Measurements from ENCODE around the gene GALK2.
"Not testable (repeated sequence)": the region's sequence is repeated elsewhere in the genome, so short reads cannot be mapped to it uniquely, and the experiment has no call there.

GALK2 gene

GRCh38 chr15:49339656-49340055 lies 169.6 kb downstream of the GALK2 start:
- no peak overlapping the region for H3K4me2 ChIP-seq (ENCODE audit: low read depth, low read length, poor library complexity, severe bottlenecking)
- H3K9me2 ChIP-seq (replicated peaks; ENCODE audit: insufficient read depth, low read length), result no peaks in the 10 kb centered on the region
- no peak overlapping the region for H3K9ac ChIP-seq (ENCODE audit: low read length)
- no peaks in the 10 kb centered on the region for H4K20me1 ChIP-seq (ENCODE audit: low read depth, low read length)
- H3K27me3 ChIP-seq (ENCODE audit: low read length), result no peaks in the 10 kb centered on the region
- TF ChIP-seq CTCF (IDR thresholded peaks at IDR 0.05; ENCODE audit: insufficient read depth, low read length, poor library complexity, severe bottlenecking) (no peak), EZH2phosphoT487 (conservative IDR thresholded peaks at IDR 0.05; ENCODE audit: low read length) (no peak)
- no peaks in the 10 kb centered on the region for H3K9me3 ChIP-seq (ENCODE audit: insufficient read depth, low read length)
- H3K36me3 ChIP-seq (ENCODE audit: low read length), result no peaks in the 10 kb centered on the region
- H3K4me3 ChIP-seq (ENCODE audit: insufficient read depth, low read length, poor library complexity, severe bottlenecking), result no peak overlapping the region
- no peaks in the 10 kb centered on the region for H3K79me2 ChIP-seq (ENCODE audit: insufficient read depth, low read length)
- no peak overlapping the region for H2AFZ ChIP-seq (ENCODE audit: low read depth, low read length, severe bottlenecking)
- no peak overlapping the region for H3K27ac ChIP-seq (ENCODE audit: low read depth, low read length)
- H3F3A ChIP-seq (ENCODE audit: insufficient read depth), result no peaks in the 10 kb centered on the region

- no peak overlapping the region for H3K9ac ChIP-seq (ENCODE audit: low read length)
- no peaks in the 10 kb centered on the region for H3K9me3 ChIP-seq (ENCODE audit: insufficient read depth, low read length)
- H3K9me2 ChIP-seq (replicated peaks; ENCODE audit: insufficient read depth, low read length), result no peaks in the 10 kb centered on the region
- no peak overlapping the region for H2AFZ ChIP-seq (ENCODE audit: low read depth, low read length, severe bottlenecking)
- H3K36me3 ChIP-seq (ENCODE audit: low read length), result no peaks in the 10 kb centered on the region
- H3K4me3 ChIP-seq (ENCODE audit: insufficient read depth, low read length, poor library complexity, severe bottlenecking), result no peak overlapping the region
- no peaks in the 10 kb centered on the region for H3K79me2 ChIP-seq (ENCODE audit: insufficient read depth, low read length)
- no peak overlapping the region for H3K4me2 ChIP-seq (ENCODE audit: low read depth, low read length, poor library complexity, severe bottlenecking)
- no peaks in the 10 kb centered on the region for H4K20me1 ChIP-seq (ENCODE audit: low read depth, low read length)
- no peaks in the 10 kb centered on the region for H3K27me3 ChIP-seq (ENCODE audit: low read length)
- no peaks in the 10 kb centered on the region for H3F3A ChIP-seq (ENCODE audit: insufficient read depth)
- no peak for TF ChIP-seq CTCF (IDR thresholded peaks at IDR 0.05; ENCODE audit: insufficient read depth, low read length, poor library complexity, severe bottlenecking)
- no peak for TF ChIP-seq EZH2phosphoT487 (conservative IDR thresholded peaks at IDR 0.05; ENCODE audit: low read length)
- no peak overlapping the region for H3K27ac ChIP-seq (ENCODE audit: low read depth, low read length)
These were observed 173.5 kb downstream of the GALK2 start for GRCh38 chr15:49343546-49343945.

GRCh38 chr15:49354439-49354838 lies 184.4 kb downstream of the GALK2 start:
- H3K9me2 ChIP-seq (replicated peaks; ENCODE audit: insufficient read depth, low read length); H3K4me3 ChIP-seq (ENCODE audit: insufficient read depth, low read length, poor library complexity, severe bottlenecking): not testable (repeated sequence)

GRCh38 chr15:49361370-49361769 lies 191.3 kb downstream of the GALK2 start:
- H3K4me2 ChIP-seq (ENCODE audit: low read depth, low read length, poor library complexity, severe bottlenecking), result no peak overlapping the region
- H3K27ac ChIP-seq (ENCODE audit: low read depth, low read length), result no peak overlapping the region
- H3K36me3 ChIP-seq (ENCODE audit: low read length), result no peaks in the 10 kb centered on the region
- H3K9me3 ChIP-seq (ENCODE audit: insufficient read depth, low read length), result no peaks in the 10 kb centered on the region
- H4K20me1 ChIP-seq (ENCODE audit: low read depth, low read length), result no peaks in the 10 kb centered on the region
- H2AFZ ChIP-seq (ENCODE audit: low read depth, low read length, severe bottlenecking), result no peak overlapping the region
- H3K9ac ChIP-seq (ENCODE audit: low read length), result no peak overlapping the region
- no peak for TF ChIP-seq EZH2phosphoT487 (conservative IDR thresholded peaks at IDR 0.05; ENCODE audit: low read length)
- no peak for TF ChIP-seq CTCF (IDR thresholded peaks at IDR 0.05; ENCODE audit: insufficient read depth, low read length, poor library complexity, severe bottlenecking)
- H3K9me2 ChIP-seq (replicated peaks; ENCODE audit: insufficient read depth, low read length), result no peaks in the 10 kb centered on the region
- no peaks in the 10 kb centered on the region for H3K27me3 ChIP-seq (ENCODE audit: low read length)
- H3K79me2 ChIP-seq (ENCODE audit: insufficient read depth, low read length), result no peaks in the 10 kb centered on the region
- H3K4me3 ChIP-seq (ENCODE audit: insufficient read depth, low read length, poor library complexity, severe bottlenecking), result no peak overlapping the region
- no peaks in the 10 kb centered on the region for H3F3A ChIP-seq (ENCODE audit: insufficient read depth)

More at GRCh38 chr15:49354439-49354838, 184.4 kb downstream of the GALK2 start:
- not testable (repeated sequence) for H3K36me3 ChIP-seq (ENCODE audit: low read length); H4K20me1 ChIP-seq (ENCODE audit: low read depth, low read length); H3K4me2 ChIP-seq (ENCODE audit: low read depth, low read length, poor library complexity, severe bottlenecking); H3K79me2 ChIP-seq (ENCODE audit: insufficient read depth, low read length); H3F3A ChIP-seq (ENCODE audit: insufficient read depth); H3K27me3 ChIP-seq (ENCODE audit: low read length); H2AFZ ChIP-seq (ENCODE audit: low read depth, low read length, severe bottlenecking); H3K9ac ChIP-seq (ENCODE audit: low read length); H3K9me3 ChIP-seq (ENCODE audit: insufficient read depth, low read length); H3K27ac ChIP-seq (ENCODE audit: low read depth, low read length)
